ENCODE results near the gene C22orf42.

DNA sequence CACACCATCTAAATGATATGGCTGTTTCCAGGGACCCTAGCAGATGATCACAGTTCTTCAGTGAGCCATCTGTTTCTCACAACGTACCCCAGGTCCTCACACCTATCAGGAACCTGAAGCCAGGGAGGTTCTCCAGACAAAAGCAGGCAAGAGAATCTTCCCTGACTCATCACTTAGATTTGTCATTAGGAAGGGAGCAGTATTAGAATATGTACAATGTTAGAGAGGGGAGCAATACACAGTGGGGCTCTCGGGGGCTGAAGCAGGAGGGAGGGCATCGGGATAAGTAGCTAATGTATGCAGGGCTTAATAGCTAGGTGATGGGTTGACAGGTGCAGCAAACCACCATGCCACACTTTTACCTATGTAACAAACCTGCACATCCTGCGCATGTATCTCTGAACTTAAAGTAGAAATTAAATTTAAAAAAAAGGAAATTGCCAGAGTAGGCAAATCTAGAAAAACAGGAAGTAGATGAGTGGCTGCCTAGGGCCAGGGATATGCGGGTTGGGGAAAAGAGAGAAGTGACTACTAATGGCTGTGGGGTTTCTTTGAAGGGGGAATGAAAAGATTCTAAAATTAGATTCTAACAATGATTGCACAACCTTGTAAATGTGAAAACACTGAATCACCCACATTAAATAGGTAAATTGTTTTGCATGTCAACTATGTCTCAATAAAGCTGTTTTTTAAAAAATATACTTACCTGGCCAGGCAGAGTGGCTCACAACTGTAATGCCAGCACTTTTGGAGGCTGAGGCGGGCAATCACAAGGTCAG, 14.4 kb downstream of the C22orf42 start:
- TF ChIP-seq POLR2A (IDR thresholded peaks at IDR 0.05), result no peak
- TF ChIP-seq, protein P1, sequence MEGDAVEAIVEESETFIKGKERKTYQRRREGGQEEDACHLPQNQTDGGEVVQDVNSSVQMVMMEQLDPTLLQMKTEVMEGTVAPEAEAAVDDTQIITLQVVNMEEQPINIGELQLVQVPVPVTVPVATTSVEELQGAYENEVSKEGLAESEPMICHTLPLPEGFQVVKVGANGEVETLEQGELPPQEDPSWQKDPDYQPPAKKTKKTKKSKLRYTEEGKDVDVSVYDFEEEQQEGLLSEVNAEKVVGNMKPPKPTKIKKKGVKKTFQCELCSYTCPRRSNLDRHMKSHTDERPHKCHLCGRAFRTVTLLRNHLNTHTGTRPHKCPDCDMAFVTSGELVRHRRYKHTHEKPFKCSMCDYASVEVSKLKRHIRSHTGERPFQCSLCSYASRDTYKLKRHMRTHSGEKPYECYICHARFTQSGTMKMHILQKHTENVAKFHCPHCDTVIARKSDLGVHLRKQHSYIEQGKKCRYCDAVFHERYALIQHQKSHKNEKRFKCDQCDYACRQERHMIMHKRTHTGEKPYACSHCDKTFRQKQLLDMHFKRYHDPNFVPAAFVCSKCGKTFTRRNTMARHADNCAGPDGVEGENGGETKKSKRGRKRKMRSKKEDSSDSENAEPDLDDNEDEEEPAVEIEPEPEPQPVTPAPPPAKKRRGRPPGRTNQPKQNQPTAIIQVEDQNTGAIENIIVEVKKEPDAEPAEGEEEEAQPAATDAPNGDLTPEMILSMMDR (IDR thresholded peaks at IDR 0.05), result no peak
